Measurements from ENCODE around the gene CA11.
"Not testable (repeated sequence)": the region's sequence is repeated elsewhere in the genome, so short reads cannot be mapped to it uniquely, and the experiment has no call there.

The CA11 gene

GRCh38 chr19:48634036-48634342 is 12.0 kb downstream of the CA11 start:
- Mint-ChIP-seq H3K4me3 (peak overlapping the region; percentile 77 to 80 (median 79)), H3K27me3 (ENCODE audit: low read depth) (no peaks in the 10 kb centered on the region), H3K27ac (peak overlapping the region; percentile 21 to 96 (median 82)), H3K4me1 (peaks cover 39% of the 10 kb centered on the region), H3K9me3 (no peaks in the 10 kb centered on the region), H3K36me3 (ENCODE audit: low read depth) (peaks cover 5% of the 10 kb centered on the region)
- no peak for TF ChIP-seq CTCF (IDR thresholded peaks at IDR 0.05; ENCODE audit: unreplicated experiment in 3 of 3)

GRCh38 chr19:48633148-48634035 is 12.6 kb downstream of the CA11 start:
- Mint-ChIP-seq H3K4me1 (peaks cover 36% of the 10 kb centered on the region), H3K4me3 (peak overlapping the region in 1 of 3 experiments; percentile 77), H3K36me3 (ENCODE audit: low read depth) (peaks cover 2% of the 10 kb centered on the region), H3K27me3 (ENCODE audit: low read depth) (no peaks in the 10 kb centered on the region), H3K27ac (peak overlapping the region in 1 of 3 experiments; percentile 96), H3K9me3 (no peaks in the 10 kb centered on the region)
- no peak for TF ChIP-seq CTCF (IDR thresholded peaks at IDR 0.05; ENCODE audit: unreplicated experiment in 3 of 3)

- H3K4me3 Mint-ChIP-seq = peak overlapping the region; percentile 16 to 53 (median 37)
- TF ChIP-seq CTCF (IDR thresholded peaks at IDR 0.05; ENCODE audit: unreplicated experiment in 3 of 3) = no peak
- no peaks in the 10 kb centered on the region for H3K9me3 Mint-ChIP-seq
- H3K27ac Mint-ChIP-seq = peak overlapping the region in 2 of 3 experiments; percentile 28 to 72
- no peaks in the 10 kb centered on the region for H3K27me3 Mint-ChIP-seq (ENCODE audit: low read depth)
- H3K4me1 Mint-ChIP-seq = peaks cover 33% of the 10 kb centered on the region
- H3K36me3 Mint-ChIP-seq (ENCODE audit: low read depth) = no peaks in the 10 kb centered on the region
Measured at GRCh38 chr19:48632692-48633147, 13.3 kb downstream of the CA11 start.

GRCh38 chr19:48632286-48632685 is 13.7 kb downstream of the CA11 start:
- H3K27me3 Mint-ChIP-seq (ENCODE audit: low read depth); H3K9me3 Mint-ChIP-seq: not testable (repeated sequence)
- peak overlapping the region in 2 of 3 experiments; percentile 37 to 53 for H3K4me3 Mint-ChIP-seq

GRCh38 chr19:48631225-48631624 is 14.8 kb downstream of the CA11 start:
- H3K27ac Mint-ChIP-seq = peak overlapping the region in 1 of 3 experiments; percentile 87
- TF ChIP-seq CTCF (IDR thresholded peaks at IDR 0.05; ENCODE audit: unreplicated experiment in 3 of 3) = no peak
- no peak overlapping the region for H3K4me3 Mint-ChIP-seq
- H3K27me3 Mint-ChIP-seq (ENCODE audit: low read depth) = no peaks in the 10 kb centered on the region
- peaks cover 33% of the 10 kb centered on the region for H3K4me1 Mint-ChIP-seq
- H3K9me3 Mint-ChIP-seq = no peaks in the 10 kb centered on the region
- no peaks in the 10 kb centered on the region for H3K36me3 Mint-ChIP-seq (ENCODE audit: low read depth)

More at GRCh38 chr19:48632286-48632685, 13.7 kb downstream of the CA11 start:
- H3K36me3 Mint-ChIP-seq (ENCODE audit: low read depth) = not testable (repeated sequence)
- H3K27ac Mint-ChIP-seq = peak overlapping the region in 2 of 3 experiments; percentile 28 to 72
- H3K4me1 Mint-ChIP-seq = peaks cover 33% of the 10 kb centered on the region

GRCh38 chr19:48630296-48631063 is 15.5 kb downstream of the CA11 start:
- H3K36me3 Mint-ChIP-seq (ENCODE audit: low read depth) = no peaks in the 10 kb centered on the region
- peaks cover 30% of the 10 kb centered on the region for H3K4me1 Mint-ChIP-seq
- H3K4me3 Mint-ChIP-seq = peak overlapping the region; percentile 56 to 71 (median 57)
- peak overlapping the region; percentile 53 to 87 (median 71) for H3K27ac Mint-ChIP-seq
- H3K27me3 Mint-ChIP-seq (ENCODE audit: low read depth) = no peaks in the 10 kb centered on the region
- peak in 1 of 3 experiments; percentile 33 for TF ChIP-seq CTCF (IDR thresholded peaks at IDR 0.05; ENCODE audit: unreplicated experiment in 3 of 3)
- no peaks in the 10 kb centered on the region for H3K9me3 Mint-ChIP-seq
